Measurements from ENCODE around the gene NBDY.

Gene NBDY

DNA sequence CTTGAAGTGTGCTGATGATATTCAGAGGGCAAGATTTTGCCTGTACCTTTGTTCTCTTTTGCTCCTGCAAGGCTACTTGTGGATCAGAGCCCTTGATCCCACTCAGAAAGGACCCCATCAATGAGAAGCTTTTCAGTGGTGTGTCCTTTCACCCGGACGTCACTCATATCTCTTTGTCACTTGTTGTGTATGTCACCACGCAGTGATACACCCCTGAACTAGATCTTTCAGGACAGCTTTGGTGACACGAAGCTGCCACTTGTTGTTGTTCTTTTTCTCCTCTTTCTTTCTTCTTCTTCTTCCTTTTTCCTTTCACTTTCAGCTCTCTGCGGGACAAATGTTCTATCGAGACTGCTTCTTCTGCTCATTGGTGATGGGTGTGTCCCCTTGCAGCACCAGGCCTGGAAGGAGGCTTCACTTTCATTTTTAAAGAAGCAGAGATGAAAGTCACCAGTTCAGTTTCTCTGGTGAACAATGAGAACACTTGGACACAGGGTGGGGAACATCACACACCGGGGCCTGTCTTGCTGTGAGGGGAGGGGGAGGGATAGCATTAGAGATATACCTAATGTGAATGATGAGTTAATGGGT lies 83.6 kb downstream of the NBDY start:
- no peaks in the 10 kb centered on the region for H3K4me1 ChIP-seq (ENCODE audit: control insufficient read depth, low read depth, low read length)
- no peaks in the 10 kb centered on the region for H3K27me3 ChIP-seq (ENCODE audit: control insufficient read depth, insufficient read depth, low read length)
- H3K9me3 ChIP-seq (ENCODE audit: control insufficient read depth, low read depth, low read length), result peaks cover 7% of the 10 kb centered on the region
- no peak overlapping the region for H3K27ac ChIP-seq (ENCODE audit: low read length)
- no peaks in the 10 kb centered on the region for H3K36me3 ChIP-seq (ENCODE audit: control insufficient read depth, low read depth, low read length)
- H3K9ac ChIP-seq (ENCODE audit: low read length), result no peak overlapping the region
- no peak overlapping the region for H3K4me3 ChIP-seq (ENCODE audit: low read length)

DNA sequence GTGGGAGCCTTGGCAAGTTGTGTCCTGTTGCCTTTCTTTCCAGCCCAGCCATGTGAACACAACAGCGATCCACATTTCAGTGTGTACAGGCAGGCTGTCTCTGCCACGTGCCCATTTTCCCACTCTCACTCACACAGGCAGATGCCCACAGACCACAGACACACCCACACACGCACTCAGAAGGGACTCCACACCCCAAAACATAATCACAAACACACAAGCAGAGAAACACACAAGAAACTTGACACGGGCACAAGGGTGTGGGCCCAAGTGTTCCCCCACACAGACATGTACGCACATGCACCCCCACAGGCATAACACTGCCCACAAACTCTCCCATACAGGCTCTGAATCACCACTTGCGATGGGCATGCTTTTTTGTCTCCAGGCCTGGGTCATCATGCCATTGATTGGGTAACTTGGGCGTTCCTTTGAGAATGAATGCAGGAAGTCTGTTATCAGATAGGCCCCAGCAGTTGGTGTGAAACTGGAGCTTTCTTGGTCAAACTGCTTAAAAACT lies 84.3 kb downstream of the NBDY start:
- no peak overlapping the region for H3K9ac ChIP-seq (ENCODE audit: low read length)

DNA sequence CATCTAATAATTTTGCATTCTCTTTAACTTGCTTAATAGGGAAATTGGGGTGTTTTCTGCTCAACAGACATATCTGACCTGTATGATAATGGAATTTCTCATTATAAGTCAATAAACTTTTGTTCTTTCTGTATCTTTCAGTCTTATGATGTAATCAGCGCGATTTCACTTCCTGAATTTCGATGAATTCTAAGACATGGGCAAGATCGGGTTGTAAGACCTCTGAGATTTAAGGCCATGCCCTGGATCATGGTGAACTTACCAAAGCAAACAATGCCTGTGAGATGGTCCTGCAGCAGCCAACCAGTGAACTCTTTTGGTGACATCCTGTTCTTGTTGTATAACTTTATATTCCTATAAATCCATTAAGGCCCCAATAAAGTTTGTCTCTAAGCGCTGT lies 88.1 kb downstream of the NBDY start:
- Histone ChIP-seq H3K9ac (ENCODE audit: low read length) (no peak overlapping the region), H3K36me3 (ENCODE audit: control insufficient read depth, low read depth, low read length) (peaks cover 4% of the 10 kb centered on the region), H3K27me3 (ENCODE audit: control insufficient read depth, insufficient read depth, low read length) (no peaks in the 10 kb centered on the region), H3K9me3 (ENCODE audit: control insufficient read depth, low read depth, low read length) (peaks cover 4% of the 10 kb centered on the region), H3K4me1 (ENCODE audit: control insufficient read depth, low read depth, low read length) (no peaks in the 10 kb centered on the region), H3K27ac (ENCODE audit: low read length) (no peak overlapping the region), H3K4me3 (ENCODE audit: low read length) (no peak overlapping the region)

More for the DNA sequence above, 84.3 kb downstream of the NBDY start:
- Histone ChIP-seq H3K4me1 (ENCODE audit: control insufficient read depth, low read depth, low read length) (no peaks in the 10 kb centered on the region), H3K4me3 (ENCODE audit: low read length) (no peak overlapping the region), H3K9me3 (ENCODE audit: control insufficient read depth, low read depth, low read length) (peaks cover 7% of the 10 kb centered on the region), H3K27ac (ENCODE audit: low read length) (no peak overlapping the region), H3K36me3 (ENCODE audit: control insufficient read depth, low read depth, low read length) (peaks cover under 1% of the 10 kb centered on the region), H3K27me3 (ENCODE audit: control insufficient read depth, insufficient read depth, low read length) (no peaks in the 10 kb centered on the region)

DNA sequence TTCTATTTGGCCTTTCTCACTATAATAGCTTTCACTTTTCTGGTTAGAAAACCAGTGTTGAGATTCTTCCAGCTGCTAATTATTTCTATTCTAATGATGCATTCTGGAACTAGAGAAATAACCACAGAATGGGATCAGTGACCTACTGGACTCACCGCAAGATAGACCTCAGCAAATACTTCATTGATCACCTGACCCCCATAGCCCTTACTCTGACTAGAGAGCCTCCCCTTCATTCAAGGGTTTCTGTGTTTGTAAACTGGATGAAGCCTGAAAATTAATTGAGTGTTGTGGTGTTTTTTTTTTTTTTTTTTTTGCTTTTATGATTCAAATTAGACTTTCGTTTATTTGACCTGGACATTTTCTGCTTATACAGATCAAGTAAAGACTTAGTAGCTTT lies 97.0 kb downstream of the NBDY start:
- H3K27ac ChIP-seq (ENCODE audit: low read length), result no peak overlapping the region
- peaks cover 11% of the 10 kb centered on the region for H3K9me3 ChIP-seq (ENCODE audit: control insufficient read depth, low read depth, low read length)
- no peak overlapping the region for H3K4me3 ChIP-seq (ENCODE audit: low read length)
- H3K36me3 ChIP-seq (ENCODE audit: control insufficient read depth, low read depth, low read length), result no peaks in the 10 kb centered on the region
- H3K27me3 ChIP-seq (ENCODE audit: control insufficient read depth, insufficient read depth, low read length), result no peaks in the 10 kb centered on the region
- no peaks in the 10 kb centered on the region for H3K4me1 ChIP-seq (ENCODE audit: control insufficient read depth, low read depth, low read length)
- H3K9ac ChIP-seq (ENCODE audit: low read length), result no peak overlapping the region

DNA sequence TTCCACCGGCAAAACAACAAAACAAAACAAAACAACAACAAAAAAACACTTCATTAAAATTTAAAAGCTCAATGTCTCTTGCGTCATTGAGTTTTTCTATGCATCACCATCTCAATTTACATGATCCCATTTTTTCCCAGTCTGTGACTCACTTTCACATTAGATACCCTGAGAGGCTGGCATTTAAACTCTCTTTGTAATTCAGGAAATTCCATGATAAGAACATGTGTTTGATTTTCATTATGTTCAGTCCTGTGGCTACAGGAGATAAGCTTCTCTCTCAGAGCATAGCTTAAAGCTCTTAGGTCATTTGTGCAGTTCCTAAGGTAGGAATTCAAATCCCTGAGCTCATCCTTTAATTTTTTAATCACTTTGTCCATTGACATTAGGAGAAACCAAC lies 104.6 kb downstream of the NBDY start:
- H3K27me3 ChIP-seq (ENCODE audit: control insufficient read depth, insufficient read depth, low read length), result no peaks in the 10 kb centered on the region
- H3K36me3 ChIP-seq (ENCODE audit: control insufficient read depth, low read depth, low read length), result no peaks in the 10 kb centered on the region
- no peaks in the 10 kb centered on the region for H3K4me1 ChIP-seq (ENCODE audit: control insufficient read depth, low read depth, low read length)
- peaks cover 4% of the 10 kb centered on the region for H3K9me3 ChIP-seq (ENCODE audit: control insufficient read depth, low read depth, low read length)
- H3K9ac ChIP-seq (ENCODE audit: low read length), result no peak overlapping the region
- H3K4me3 ChIP-seq (ENCODE audit: low read length), result no peak overlapping the region
- no peak overlapping the region for H3K27ac ChIP-seq (ENCODE audit: low read length)

DNA sequence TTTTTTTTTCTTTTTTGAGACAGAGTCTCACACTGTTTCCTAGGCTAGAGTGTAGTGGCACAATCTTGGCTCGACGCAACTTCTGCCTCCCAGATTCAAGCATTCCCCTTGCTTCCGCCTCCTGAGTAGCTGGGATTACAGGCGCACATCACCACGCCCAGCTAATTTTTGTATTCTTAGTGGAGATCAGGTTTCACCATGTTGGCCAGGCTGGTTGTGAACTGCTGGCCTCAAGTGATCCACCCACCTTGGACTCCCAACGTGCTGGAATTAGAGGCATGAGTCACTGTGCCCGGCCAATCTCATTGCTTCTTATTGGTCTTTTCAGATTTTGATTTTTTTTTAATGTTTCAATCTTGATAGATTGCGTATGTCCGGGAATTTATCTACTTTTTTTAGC lies 124.4 kb downstream of the NBDY start:
- Histone ChIP-seq H3K27ac (ENCODE audit: low read length) (no peak overlapping the region), H3K36me3 (ENCODE audit: control insufficient read depth, low read depth, low read length) (no peaks in the 10 kb centered on the region), H3K27me3 (ENCODE audit: control insufficient read depth, insufficient read depth, low read length) (no peaks in the 10 kb centered on the region), H3K9ac (ENCODE audit: low read length) (no peak overlapping the region), H3K4me1 (ENCODE audit: control insufficient read depth, low read depth, low read length) (no peaks in the 10 kb centered on the region), H3K9me3 (ENCODE audit: control insufficient read depth, low read depth, low read length) (peaks cover 21% of the 10 kb centered on the region), H3K4me3 (ENCODE audit: low read length) (no peak overlapping the region)

DNA sequence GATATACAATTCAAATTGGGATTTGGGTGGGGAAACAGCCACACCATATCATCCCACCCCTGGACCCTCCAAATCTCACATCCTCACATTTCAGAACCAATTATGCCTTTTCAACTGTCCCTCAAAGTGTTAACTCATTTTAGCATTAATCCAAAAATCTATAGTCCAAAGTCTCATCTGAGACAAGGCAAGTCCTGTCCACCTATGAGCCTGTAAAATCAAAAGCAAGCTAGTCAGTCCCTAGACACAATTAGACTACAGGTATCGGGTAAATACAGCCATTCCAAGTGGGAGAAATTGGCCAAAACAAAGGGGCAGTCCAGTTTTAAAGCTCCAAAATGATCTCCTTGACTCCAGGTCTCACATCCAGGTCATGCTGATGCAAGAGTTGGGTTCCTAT lies 128.0 kb downstream of the NBDY start:
- H3K9me3 ChIP-seq (ENCODE audit: control insufficient read depth, low read depth, low read length), result peaks cover 26% of the 10 kb centered on the region
- H3K27me3 ChIP-seq (ENCODE audit: control insufficient read depth, insufficient read depth, low read length), result no peaks in the 10 kb centered on the region
- H3K4me3 ChIP-seq (ENCODE audit: low read length), result no peak overlapping the region
- no peak overlapping the region for H3K27ac ChIP-seq (ENCODE audit: low read length)
- H3K9ac ChIP-seq (ENCODE audit: low read length), result no peak overlapping the region
- no peaks in the 10 kb centered on the region for H3K36me3 ChIP-seq (ENCODE audit: control insufficient read depth, low read depth, low read length)
- H3K4me1 ChIP-seq (ENCODE audit: control insufficient read depth, low read depth, low read length), result no peaks in the 10 kb centered on the region

DNA sequence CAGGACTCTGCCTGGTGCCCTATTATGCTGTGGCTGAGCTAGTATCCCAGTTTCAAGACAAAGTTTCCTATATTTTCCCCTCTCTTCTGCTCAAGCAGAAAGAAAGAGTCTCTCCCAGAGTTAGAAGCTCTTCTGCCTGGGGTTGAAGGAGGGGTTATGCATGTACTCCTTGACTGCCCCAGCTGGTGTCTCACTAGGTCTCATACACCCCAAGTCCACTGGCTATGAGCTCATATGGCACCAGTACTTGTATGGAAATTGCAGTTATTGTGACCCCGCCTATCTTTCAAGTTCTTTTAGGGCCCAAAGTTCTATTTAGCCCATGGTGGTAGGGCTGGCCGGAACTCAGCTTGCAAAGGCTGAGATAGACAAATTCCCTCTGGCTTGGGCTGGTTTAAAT lies 131.8 kb downstream of the NBDY start:
- no peak overlapping the region for H3K27ac ChIP-seq (ENCODE audit: low read length)
- no peaks in the 10 kb centered on the region for H3K36me3 ChIP-seq (ENCODE audit: control insufficient read depth, low read depth, low read length)
- H3K9me3 ChIP-seq (ENCODE audit: control insufficient read depth, low read depth, low read length), result peaks cover 24% of the 10 kb centered on the region
- H3K9ac ChIP-seq (ENCODE audit: low read length), result no peak overlapping the region
- H3K4me1 ChIP-seq (ENCODE audit: control insufficient read depth, low read depth, low read length), result no peaks in the 10 kb centered on the region
- no peak overlapping the region for H3K4me3 ChIP-seq (ENCODE audit: low read length)
- no peaks in the 10 kb centered on the region for H3K27me3 ChIP-seq (ENCODE audit: control insufficient read depth, insufficient read depth, low read length)
